HepG2 (cell line): Measurements from ENCODE around the gene EIF3A.

Experiments used
- MZF1 ChIP-seq: sonication (generic); formaldehyde crosslinking; IDR thresholded peaks from 2 replicates; pipeline ENCODE4 v1.8.1; 2023; ENCODE audit warnings: mild to moderate bottlenecking, missing genetic modification reagents, borderline replicate concordance
- PCBP1 ChIP-seq: fragments of 200-400 bp; formaldehyde crosslinking; IDR thresholded peaks from 2 replicates; pipeline ENCODE4 v1.6.1; 2017; ENCODE audit warnings: mild to moderate bottlenecking, low read depth, low read length, borderline replicate concordance
- TF ChIP-seq, protein P1 (sequence below): sonication (generic); formaldehyde crosslinking; IDR thresholded peaks from 2 replicates; pipeline ENCODE4 v1.4.0; 2020; ENCODE audit warnings: missing genetic modification reagents, mild to moderate bottlenecking, borderline replicate concordance
- TF ChIP-seq, protein P2 (sequence below): sonication (generic); formaldehyde crosslinking; IDR thresholded peaks from 2 replicates; pipeline ENCODE4 v1.5.0; 2020; ENCODE audit warnings: mild to moderate bottlenecking, missing genetic modification reagents, moderate library complexity
- TF ChIP-seq, protein P3 (sequence below): sonication (generic); formaldehyde crosslinking; IDR thresholded peaks from 2 replicates; pipeline ENCODE4 v1.4.0; 2020; ENCODE audit warnings: missing genetic modification reagents

DNA sequence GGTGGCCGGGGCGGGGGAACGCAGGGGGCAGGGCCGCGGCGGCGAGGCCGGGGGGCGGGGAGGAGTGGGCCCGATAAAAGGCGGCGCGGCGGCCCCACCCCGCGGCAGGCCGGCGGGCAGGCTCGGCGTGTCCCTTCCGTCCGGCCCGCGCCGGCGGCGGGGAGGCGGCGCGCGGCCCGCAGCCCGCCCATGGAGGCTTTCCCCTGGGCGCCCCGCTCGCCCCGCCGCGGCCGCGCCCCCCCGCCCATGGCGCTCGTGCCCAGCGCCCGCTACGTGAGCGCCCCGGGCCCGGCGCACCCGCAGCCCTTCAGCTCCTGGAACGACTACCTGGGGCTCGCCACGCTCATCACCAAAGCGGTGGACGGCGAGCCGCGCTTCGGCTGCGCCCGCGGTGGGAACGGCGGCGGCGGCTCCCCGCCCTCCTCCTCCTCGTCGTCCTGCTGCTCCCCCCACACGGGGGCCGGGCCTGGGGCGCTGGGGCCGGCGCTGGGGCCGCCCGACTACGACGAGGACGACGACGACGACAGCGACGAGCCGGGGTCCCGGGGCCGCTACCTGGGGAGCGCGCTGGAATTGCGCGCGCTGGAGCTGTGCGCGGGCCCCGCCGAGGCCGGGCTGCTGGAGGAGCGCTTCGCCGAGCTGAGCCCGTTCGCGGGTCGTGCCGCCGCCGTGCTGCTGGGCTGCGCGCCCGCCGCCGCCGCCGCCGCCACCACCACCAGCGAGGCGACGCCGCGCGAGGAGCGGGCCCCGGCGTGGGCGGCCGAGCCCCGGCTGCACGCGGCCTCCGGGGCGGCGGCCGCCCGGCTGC is 50.8 kb downstream of the EIF3A start, which contains the start of gene NANOS1:
- TF ChIP-seq, protein P1, sequence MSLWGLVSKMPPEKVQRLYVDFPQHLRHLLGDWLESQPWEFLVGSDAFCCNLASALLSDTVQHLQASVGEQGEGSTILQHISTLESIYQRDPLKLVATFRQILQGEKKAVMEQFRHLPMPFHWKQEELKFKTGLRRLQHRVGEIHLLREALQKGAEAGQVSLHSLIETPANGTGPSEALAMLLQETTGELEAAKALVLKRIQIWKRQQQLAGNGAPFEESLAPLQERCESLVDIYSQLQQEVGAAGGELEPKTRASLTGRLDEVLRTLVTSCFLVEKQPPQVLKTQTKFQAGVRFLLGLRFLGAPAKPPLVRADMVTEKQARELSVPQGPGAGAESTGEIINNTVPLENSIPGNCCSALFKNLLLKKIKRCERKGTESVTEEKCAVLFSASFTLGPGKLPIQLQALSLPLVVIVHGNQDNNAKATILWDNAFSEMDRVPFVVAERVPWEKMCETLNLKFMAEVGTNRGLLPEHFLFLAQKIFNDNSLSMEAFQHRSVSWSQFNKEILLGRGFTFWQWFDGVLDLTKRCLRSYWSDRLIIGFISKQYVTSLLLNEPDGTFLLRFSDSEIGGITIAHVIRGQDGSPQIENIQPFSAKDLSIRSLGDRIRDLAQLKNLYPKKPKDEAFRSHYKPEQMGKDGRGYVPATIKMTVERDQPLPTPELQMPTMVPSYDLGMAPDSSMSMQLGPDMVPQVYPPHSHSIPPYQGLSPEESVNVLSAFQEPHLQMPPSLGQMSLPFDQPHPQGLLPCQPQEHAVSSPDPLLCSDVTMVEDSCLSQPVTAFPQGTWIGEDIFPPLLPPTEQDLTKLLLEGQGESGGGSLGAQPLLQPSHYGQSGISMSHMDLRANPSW (CRISPR knock-in tag) = no peak
- TF ChIP-seq, protein P2, sequence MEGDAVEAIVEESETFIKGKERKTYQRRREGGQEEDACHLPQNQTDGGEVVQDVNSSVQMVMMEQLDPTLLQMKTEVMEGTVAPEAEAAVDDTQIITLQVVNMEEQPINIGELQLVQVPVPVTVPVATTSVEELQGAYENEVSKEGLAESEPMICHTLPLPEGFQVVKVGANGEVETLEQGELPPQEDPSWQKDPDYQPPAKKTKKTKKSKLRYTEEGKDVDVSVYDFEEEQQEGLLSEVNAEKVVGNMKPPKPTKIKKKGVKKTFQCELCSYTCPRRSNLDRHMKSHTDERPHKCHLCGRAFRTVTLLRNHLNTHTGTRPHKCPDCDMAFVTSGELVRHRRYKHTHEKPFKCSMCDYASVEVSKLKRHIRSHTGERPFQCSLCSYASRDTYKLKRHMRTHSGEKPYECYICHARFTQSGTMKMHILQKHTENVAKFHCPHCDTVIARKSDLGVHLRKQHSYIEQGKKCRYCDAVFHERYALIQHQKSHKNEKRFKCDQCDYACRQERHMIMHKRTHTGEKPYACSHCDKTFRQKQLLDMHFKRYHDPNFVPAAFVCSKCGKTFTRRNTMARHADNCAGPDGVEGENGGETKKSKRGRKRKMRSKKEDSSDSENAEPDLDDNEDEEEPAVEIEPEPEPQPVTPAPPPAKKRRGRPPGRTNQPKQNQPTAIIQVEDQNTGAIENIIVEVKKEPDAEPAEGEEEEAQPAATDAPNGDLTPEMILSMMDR (CRISPR knock-in tag) = no peak
- no peak for TF ChIP-seq MZF1
- TF ChIP-seq, protein P3, sequence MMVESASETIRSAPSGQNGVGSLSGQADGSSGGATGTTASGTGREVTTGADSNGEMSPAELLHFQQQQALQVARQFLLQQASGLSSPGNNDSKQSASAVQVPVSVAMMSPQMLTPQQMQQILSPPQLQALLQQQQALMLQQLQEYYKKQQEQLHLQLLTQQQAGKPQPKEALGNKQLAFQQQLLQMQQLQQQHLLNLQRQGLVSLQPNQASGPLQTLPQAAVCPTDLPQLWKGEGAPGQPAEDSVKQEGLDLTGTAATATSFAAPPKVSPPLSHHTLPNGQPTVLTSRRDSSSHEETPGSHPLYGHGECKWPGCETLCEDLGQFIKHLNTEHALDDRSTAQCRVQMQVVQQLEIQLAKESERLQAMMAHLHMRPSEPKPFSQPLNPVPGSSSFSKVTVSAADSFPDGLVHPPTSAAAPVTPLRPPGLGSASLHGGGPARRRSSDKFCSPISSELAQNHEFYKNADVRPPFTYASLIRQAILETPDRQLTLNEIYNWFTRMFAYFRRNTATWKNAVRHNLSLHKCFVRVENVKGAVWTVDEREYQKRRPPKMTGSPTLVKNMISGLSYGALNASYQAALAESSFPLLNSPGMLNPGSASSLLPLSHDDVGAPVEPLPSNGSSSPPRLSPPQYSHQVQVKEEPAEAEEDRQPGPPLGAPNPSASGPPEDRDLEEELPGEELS (CRISPR knock-in tag) = no peak
- no peak for TF ChIP-seq PCBP1
